ENCODE results near the gene GRIP2.

DNA sequence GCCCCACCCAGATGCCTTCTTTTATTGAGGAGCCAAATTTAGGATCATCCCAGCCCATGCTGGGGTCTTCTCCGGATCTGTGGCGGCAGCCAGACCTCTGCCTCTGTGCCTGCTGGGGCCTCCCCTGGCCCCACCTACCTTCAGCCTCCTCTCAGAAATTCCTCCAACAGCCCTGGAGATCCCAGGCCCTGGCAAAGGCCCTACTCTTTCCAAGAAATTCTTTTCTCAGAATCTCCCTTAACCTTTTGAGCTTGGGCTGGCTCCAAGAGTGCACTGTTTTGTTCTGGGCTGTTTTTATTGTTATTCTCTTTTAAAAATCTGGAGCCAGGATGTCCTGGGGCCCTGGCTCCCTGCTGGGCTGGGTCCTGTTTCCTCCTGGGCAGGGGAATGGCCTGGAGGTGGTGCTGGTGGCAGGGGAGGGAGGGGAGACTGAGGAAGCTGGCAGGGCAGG, 57.8 kb downstream of the GRIP2 start:
- TF ChIP-seq SP1 (IDR thresholded peaks at IDR 0.05) = no peak
- TF ChIP-seq BHLHE40 (IDR thresholded peaks at IDR 0.05; ENCODE audit: borderline replicate concordance) = no peak
- TF ChIP-seq TARDBP (IDR thresholded peaks at IDR 0.05) = no peak
- TF ChIP-seq CTBP1 (IDR thresholded peaks at IDR 0.05; ENCODE audit: borderline replicate concordance) = no peak
- no peak for TF ChIP-seq PKNOX1 (IDR thresholded peaks at IDR 0.05)
- no peak for TF ChIP-seq ELF4 (IDR thresholded peaks at IDR 0.05)
- TF ChIP-seq L3MBTL2 (conservative IDR thresholded peaks at IDR 0.05) = no peak
- no peak for TF ChIP-seq SUZ12 (IDR thresholded peaks at IDR 0.05)
- no peak for TF ChIP-seq ZNF384 (IDR thresholded peaks at IDR 0.05)
- no peak for TF ChIP-seq FOXM1 (IDR thresholded peaks at IDR 0.05; ENCODE audit: borderline replicate concordance)
- TF ChIP-seq ARNT (IDR thresholded peaks at IDR 0.05) = no peak
